NOMO-1 treated with DMSO at 0.1 percent for 48 hours (cell line): Measurements from ENCODE around the gene CACNB4.
"Not testable (repeated sequence)": the region's sequence is repeated elsewhere in the genome, so short reads cannot be mapped to it uniquely, and the experiment has no call there.

Experiments used
- DNase-seq: peaks from one replicate; lab custom pipeline; 2025; ENCODE audit not compliant: unreplicated experiment; lab: John Stamatoyannopoulos, UW

Gene CACNB4

DNA sequence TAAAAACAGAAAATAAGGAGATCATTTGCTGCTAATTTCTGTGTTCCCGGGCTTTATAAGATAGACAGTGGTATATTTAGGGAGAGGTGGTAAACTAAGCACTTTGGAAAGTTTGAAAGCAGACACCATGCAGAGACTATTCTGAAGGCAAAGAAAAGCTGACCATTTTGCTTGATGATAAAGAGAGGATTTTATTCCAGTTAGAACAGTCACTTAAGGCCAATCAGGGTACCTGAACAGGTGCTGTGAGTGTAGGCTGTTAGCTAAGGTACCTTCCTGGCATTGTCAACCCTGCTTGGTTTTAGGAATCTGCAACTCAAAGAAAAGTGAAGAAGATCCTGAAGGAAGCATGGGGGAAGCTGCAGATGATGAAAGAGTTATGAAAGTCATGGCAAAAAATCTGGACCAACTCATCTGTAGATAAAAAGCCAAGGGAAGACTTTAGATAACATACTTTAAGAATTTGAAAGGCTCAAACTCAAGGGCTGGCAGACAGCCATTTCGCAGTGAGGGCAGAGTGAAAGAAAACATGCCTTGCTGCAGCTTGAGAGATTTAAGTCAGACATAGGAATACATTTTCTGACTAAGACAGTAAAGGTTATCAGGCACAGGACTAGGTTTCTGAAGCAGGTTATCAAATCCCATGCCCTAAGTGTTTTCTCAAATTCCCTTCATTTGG lies 190.5 kb downstream of the CACNB4 start:
- no peak for DNase-seq

DNA sequence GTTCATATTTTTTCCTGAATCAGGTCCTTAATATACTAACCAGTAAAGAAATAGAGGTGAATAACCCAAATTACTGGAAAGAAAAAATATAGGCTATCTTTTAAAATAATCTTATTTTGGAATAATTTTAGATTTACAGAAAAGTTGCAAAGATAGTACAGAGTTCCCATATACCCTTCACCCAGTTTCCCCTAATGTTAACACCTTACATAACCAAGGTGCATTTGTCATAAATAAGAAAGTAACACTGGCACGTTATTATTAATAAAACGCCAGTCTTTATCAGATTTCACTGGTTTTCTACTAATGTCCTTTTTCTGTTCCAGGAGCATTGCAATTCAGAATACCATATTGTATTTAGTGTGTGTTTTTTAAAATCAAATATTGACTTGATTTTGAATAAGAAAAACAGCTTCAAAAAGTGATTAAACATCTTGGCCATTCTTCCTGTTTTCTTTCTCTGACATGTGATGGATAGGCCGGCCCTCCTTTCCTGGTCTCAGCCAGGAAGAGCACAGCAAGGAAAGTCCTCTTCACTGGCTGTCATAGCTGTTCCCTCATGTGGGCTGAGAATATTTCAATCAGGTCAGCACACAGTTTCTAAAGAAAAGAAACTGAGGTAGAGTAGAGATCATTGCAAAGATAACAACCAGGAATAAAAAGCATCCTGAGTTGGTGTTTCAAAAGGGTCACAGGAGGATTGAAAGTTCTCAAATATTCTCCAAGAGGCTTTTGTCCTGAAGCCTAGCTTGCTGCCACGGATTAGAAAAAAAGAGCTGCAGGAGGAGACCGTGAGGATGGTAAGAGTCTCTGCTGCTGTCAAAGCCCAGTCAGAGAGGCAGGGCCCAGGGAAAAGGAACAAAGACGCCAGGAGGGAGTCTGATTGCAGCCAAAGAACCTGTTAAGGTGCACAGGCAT lies 191.3 kb downstream of the CACNB4 start:
- no peak for DNase-seq

DNA sequence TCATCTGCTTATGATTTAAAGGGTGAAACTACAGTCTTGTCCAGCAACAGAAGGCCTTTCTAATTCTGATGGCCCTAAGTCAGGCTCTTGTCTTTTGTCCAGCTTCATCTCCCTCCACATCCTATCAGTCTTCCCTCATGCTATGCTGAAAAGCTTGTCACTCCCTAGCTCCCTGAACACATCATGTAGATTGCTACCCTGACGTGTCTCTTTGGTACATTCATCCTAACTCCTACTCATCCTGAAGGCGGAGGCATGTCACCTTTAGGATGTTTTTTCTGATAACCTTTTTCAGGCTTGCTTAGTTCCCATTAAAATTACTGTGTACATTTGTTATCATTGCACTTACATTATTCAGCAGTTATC lies 192.2 kb downstream of the CACNB4 start:
- no peak for DNase-seq

DNA sequence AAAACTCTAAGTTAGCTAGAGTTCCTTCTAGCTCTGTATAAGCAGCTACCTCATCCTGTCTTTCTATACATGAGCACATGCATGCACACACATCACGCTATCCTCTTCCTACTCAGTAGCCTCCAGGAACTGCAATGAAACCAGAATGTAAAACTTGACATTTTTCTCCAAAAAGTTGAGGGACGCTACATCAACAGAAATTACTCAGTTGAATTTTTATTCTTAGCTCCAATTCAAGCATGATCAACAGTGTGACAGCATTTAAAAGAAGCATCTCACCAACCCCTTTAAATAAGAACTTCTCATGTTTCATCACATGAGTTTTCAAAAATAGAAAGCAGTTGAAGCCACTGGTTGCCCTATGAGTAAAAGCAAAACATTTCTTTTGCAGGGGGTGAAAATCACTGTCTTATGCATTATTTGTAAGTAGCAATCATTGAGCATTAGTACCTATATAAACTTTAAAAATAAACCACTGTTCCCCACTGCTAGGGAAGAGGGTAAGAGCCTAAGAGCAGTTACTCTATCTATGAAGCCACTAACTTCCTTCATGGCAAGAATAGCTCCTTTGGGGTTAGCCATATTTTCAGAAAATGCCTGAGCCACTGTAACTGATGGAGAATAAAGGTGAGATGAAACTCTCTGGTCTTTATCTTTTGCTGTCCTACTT lies 192.7 kb downstream of the CACNB4 start:
- no peak for DNase-seq

DNA sequence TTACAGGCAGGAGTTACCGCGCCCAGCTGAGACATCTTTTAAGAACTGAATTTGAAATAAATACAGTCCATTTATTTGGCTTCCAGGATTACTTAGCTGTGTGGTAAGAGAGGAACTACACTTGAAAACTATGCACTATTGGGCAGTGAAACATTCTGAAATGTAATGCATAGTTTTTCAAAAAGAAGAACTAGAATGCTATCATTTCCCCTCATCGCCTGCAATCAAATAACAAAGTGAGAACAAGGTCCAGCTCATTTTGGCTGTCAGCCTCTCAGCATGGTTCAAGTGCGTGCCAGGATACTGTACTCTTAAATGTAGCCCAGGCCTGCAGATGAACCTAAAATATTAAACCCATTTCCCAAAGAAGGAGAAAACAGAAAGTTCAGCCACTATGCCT lies 194.0 kb downstream of the CACNB4 start:
- peak; percentile 81 for DNase-seq

DNA sequence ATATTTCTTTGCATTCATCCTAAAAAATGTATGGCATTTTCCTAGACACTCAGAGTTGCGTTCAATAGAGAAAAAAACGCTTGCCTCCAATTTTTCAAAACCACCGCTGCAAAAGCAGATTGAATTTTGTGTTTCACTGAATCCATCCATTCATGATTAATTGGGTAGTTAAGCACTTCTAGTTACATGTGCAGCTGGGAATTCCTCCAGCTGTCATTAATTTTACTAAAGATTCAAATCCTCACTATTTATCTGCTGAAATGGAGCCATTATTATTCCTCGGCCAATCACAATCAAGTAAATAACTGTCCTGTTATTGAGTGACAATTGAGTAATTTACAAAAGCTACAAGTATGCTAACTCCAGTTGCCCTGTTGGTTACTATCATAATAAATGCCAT lies 194.8 kb downstream of the CACNB4 start:
- no peak for DNase-seq

DNA sequence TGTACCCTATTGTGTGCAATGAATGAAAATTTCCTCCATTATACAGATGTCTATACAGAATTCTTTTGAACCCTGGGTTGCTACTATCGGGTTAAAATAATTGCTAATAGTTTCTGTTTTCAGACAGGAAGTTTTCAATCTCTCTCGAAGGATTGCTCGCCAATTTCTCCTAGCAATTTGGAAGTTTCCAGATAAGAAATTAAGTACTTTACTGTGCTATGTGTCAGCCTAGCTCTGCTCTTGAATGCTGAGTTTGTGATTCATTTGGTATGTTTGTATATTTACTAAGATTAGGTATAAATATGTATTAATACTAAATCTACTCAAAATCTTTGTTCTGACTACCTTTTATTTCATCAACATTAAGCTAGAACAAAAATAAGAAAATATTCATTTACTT lies 196.0 kb downstream of the CACNB4 start:
- no peak for DNase-seq

DNA sequence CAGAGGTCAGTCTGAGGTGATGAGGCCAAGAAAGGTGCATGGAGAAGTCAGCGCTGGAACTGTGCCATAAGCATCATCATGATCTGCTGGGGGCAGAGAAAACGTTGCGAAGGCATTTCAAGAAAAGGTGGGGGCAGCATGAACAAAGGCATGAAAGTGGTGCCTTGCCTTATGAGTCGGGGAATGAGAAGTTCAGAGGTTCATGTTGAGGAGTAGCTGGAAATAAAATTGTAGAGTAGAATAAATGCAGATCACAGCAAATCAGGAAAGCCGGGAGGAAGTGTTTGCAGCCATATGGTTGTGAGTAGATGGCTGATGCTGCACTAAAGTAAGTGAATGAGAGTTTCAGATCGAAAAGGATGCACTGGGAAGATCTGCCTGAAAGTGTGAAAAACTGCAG lies 198.5 kb downstream of the CACNB4 start:
- peak; percentile 58 for DNase-seq

DNA sequence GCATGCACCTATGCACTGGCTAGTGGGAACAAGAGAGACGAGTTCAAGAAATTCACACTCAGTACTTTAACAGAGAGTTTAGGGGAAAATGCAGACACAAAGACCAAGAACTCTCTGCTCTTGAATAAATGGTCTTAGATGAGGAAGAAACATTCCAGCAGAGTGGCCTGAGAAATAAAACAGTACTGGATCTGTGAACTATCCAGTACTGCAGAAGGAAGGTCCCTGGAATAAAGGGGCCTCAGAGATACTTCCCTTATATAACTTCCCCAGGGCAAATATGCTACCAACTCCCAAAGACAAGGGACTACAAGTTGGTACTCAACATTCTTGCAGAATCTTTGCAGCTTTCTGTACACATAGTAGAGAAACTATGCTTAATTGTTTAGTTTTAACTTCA lies 199.7 kb downstream of the CACNB4 start:
- DNase-seq, result no peak

DNA sequence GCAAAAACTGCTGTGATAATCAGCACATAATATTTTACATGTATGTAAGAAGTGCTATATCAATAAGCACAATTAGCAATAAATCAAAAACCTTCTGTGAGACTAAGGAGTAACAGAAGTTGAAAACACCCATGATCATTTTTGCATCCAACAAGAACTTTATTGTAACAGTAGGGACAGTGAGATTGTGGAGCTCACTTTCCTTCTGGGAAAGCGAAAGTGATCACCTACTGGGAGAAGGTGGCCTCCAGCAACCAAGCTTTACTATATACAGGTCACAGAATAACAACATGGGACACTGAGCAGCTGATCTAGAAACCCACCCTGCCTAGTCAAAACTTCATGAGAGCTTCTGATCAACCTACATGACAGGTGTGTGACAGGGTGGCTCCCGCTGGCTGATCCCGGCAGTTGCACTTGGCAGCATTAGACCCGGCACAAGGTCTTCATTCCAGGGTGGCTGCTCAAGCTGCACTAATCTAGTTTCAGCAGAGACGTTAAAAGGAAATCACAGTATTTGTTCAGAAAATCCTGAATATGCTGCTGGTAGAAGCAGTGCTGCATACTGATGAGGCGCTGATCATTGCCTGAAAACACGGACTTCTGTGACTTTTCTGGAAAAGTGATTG lies 207.2 kb downstream of the CACNB4 start:
- no peak for DNase-seq

DNA sequence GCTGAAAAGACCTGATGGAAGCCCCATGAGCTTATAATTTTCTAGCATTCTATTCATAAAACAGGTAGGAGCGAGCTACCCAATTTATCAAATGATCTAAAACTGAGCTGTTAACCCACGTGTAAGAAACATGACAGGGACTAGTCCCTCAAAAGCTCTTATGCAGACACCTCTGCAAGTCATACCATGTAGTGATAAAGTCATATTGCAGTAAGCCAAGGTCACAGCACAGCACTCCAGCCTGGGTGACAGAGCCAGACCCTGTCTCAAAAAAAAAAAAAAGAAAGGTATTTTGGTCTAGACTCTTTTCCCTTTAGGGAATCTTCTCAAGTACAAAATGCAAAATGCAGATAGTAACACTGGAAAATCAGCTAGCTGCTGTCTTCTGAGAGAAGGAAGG lies 211.7 kb downstream of the CACNB4 start:
- DNase-seq, result no peak

DNA sequence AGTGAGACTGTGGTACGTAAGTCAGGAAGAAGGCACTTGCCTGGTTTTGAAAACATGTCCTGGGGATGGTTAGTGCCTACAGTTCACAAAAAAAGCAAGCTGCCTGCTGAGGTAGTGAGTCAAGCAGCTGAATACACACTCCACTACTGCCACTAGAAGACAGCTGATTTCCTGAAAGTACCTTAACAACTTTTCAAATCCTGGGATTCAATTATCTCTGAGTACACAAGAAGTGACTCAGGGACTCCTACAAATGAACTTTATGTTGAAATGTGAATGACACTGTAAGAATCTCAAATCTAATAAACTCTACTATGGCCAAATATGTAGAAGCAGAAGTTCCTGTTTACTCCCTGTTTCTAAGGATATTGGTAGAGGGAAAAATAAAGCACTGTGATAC lies 212.6 kb downstream of the CACNB4 start:
- DNase-seq, result peak; percentile 35

DNA sequence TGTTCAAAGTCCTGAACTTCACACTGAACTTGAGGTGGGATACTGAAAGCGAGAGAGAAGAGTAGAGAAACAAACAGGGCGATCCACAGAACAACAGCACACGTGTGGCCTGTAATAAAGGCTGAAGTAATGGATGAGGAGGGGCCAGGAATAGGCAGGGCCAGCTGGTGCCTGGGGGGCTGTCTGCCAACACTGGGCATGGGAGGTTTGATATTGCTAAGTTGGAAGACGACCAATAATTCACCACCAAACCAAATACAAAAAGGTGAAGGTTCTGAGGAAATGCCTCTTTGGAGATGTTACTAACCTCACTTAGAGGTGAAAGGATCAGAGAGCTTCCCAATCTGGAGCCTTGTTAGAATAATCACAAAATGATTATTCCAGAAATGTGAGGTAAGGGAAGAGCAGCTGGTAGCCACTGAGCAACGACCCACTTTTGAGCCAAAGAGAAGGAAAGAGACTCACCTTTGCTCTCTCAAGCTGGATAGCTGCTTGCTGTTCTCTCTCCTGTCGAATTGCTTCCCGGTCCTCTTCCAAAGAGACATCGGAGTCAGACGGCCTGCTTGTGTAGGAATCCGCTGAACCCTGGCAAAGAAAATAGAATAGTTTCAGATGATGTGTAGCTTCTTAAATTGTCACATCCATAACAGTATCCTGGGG lies 215.9 kb downstream of the CACNB4 start:
- DNase-seq, result no peak

DNA sequence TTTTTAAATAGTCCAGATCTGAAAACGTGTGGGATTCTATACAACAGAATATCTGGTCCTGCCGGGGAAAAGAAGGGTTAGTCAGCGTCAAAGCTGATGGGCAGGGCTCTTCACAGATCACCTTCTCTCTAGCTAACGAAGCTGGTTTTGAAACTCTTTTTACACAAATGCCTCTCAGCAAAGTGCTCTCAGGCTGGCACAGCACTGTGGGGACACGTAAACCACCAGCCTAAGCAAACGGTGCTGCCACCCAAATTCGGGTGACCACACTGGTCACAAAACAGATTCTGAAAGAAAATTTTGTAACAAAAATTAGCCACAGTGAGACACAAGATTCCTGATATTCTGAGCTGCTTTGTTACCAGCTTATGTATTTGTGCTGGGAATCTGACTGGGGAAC lies 217.5 kb downstream of the CACNB4 start:
- DNase-seq, result no peak

DNA sequence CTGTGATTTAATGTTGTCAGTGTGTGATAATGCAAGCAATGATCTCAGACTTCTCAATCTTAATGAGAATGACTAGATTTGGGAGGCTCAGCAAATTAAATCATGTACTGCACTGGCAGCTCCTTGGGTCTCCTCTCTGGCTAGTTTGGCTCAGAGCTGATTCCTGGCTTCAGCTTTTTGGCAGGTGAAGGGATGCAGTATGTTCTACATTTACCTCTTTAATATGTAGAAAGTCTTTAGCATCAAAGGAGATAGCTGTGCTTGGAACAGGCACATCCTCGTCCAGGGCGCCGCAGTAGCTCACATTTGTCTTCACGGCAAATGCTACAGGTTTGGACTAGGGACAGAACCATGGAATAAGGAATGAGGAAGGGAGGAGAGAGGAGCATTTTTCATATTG lies 218.3 kb downstream of the CACNB4 start:
- DNase-seq, result no peak

DNA sequence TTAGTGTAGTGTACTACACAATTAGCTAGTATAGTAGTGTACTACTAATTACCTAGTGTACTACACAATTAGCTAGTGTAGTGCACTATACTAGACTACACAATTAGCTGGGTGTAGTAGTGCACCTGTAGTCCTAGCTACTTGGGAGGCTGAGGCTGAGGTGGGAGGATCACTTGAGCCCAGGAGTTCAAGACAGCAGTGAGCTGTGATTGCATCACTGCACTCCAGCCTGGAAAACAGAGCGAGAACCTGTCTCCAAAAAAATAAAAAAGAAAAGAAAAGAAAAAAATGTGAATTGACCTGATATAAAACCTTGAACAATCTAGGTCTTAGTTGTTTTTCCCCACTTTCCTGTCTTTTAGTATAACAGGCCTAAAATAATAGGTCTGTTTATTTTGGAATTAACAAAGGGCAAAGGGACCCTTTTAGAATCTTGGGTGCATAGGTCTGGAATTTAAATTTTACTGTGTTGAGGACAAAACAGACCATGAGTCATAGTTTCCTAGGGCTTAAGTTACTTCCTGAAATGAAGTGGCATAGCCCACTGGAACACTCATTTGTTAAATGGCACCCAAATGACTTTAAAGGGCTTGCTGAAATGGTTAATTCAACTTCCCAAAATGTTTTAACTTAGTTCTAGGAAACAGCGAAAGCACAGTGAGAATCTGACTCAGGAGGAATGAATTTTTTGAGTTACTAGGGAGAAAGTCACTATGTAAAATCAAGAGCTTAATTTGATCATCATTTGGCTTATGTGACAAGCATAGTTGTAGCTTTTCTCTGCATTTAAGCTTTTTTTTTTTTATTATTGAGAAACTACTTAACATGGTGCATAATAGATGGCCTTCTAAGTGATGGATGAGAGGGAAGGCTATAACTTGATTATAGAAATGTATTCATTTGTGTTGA lies 219.9 kb downstream of the CACNB4 start:
- DNase-seq, result peak; percentile 76

DNA sequence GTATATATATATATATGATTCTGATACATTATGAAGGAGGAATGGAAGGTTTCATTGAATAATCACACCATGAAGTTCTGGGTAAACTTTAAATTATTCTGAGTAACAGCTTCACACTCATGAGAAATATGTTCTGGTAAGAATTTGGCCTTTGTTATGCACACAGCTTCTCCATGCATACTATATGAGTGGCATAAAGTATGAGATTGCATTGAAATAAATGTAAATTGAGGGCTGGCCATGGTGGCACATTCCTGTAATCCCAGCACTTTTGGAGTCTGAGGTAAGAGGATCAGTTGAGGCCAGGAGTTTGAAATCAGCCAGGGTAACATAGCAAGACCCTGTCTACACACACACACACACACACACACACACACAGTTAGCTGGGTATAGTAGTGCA lies 220.6 kb downstream of the CACNB4 start:
- DNase-seq, result no peak

DNA sequence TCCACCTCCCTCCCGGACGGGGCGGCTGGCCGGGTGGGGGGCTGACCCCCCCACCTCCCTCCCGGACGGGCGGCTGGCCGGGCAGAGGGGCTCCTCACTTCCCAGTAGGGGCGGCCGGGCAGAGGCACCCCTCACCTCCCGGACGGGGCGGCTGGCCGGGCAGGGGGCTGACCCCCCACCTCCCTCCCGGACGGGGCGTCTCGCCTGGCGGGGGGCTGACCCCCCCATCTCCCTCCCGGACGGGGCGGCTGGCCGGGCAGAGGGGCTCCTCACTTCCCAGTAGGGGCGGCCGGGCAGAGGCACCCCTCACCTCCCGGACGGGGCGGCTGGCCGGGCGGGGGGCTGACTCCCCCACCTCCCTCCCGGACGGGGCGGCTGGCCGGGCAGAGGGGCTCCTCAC lies 223.2 kb downstream of the CACNB4 start:
- DNase-seq, result not testable (repeated sequence)

DNA sequence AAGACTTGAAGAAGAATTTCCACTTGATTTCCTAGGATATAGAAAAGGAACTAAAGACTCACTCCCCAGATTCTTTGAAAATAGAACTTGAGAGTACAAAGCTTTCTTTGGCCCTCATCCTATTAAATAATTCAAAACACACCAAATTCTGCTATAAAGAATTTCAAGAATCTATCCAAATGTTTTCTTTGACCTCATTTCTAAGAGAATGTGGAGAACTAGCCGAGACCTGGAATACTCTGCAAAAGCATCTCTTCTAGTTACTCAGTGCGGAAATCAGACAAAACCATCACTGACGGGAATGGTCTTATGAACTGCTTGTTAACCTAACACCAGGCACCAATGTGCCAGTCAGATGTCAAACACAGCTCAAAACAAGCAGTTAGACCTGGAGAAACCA lies 226.4 kb downstream of the CACNB4 start:
- no peak for DNase-seq

DNA sequence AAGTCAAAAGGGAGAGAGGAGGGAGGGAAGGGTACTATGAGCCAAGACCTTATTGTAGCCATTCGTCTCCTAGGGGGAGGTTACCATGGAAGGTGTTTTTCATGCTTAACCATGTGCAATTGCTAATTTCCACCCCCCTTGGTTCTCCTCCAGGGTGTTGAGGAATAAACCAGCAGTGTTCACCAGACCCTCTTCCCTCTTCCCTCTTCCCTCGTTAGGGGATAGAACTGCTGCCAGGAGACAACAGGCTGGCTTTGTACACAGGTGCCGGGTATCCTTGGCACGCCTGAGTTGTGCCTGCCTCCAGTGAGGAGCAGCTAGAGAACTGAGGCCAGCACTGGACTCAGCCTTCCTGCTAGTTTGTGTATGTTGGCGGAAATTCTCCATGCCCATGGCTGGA lies 229.6 kb downstream of the CACNB4 start:
- DNase-seq, result no peak
